T follicular helper cell (primary cell): ENCODE data around the gene ITPR1.
"Not testable (repeated sequence)": the region's sequence is repeated elsewhere in the genome, so short reads cannot be mapped to it uniquely, and the experiment has no call there.

ENCODE experiments used
- DNase-seq: peaks from one replicate; pipeline ENCODE4 v3.0.0-alpha.2; 2020; ENCODE audit warnings: low read depth

Gene ITPR1

DNA sequence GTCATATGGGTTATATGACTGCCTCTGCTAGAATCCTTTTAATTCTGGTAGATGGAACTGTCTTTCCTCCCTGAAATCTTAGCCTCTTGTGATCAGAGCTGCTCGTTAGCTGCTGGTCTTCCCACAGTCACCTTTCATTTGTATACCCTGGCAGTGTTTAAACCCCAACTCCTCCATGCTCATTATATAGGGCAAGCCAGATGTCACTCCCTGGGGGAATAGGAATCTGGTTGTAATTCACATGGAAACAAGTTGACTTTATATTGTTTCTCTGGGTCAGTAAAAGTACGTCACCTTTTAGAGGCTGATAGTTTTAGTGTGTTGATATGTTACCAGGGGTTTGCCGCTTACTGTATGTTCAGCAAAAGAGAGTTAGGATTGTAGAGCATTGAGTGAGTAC, 103.5 kb downstream of the ITPR1 start:
- no peak for DNase-seq

DNA sequence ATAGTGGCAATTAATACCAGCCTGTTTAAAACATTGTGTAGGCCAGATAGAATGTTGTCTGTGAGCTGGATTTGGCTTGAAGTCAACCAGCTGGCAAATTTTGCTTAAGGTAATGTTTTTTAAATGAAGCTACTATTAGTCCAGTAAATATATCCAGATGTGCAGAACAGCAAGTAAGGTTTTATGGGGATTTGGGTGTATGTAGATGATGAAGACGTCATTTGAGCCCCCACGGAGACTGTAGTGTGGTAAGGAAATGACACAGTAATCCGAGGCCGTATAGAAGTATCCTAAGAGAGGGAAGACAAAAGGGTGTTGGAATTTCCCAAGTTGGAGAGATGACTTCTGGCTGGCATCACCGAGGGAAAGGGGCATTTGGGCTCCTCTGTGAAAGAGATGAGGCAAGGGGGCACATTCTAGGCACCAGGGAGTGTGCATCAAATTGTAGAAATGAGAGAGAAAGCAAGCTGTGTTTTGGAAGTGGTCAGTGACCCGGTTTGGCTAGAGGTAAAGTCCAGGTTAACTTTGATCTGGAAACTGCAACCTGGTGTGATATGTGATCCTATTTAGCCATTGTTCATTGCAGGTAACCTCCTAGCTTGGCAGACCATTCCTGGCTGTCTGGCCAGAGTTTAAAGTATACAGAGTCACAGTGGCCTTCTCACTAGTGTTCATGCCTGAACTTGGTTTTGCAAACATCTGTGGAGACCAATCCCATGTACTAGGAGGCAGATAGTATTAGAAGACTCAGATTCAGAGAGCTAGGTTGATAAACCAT, 104.2 kb downstream of the ITPR1 start:
- DNase-seq, result no peak

DNA sequence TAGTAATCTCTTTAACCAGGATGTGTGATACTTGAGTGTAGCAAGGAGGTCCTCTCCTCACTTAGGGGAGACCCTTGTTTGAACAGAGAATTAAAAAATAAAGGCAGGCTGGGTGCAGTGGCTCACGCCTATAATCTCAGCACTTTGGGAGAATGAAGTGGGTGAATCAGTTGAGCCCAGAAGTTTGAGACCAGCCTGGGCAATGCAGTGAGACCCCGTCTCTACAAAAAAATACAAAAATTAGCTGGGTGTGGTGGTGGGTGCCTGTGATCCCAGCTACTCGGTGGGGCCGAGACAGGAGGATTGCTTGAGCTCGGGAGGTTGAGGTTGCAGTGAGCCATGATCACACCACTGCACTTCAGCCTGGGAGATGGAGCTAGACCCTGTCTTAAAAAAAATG, 105.1 kb downstream of the ITPR1 start:
- DNase-seq, result not testable (repeated sequence)

GRCh38 chr3:4599612-4600011, 106.5 kb downstream of the ITPR1 start:
- DNase-seq, result no peak

DNA sequence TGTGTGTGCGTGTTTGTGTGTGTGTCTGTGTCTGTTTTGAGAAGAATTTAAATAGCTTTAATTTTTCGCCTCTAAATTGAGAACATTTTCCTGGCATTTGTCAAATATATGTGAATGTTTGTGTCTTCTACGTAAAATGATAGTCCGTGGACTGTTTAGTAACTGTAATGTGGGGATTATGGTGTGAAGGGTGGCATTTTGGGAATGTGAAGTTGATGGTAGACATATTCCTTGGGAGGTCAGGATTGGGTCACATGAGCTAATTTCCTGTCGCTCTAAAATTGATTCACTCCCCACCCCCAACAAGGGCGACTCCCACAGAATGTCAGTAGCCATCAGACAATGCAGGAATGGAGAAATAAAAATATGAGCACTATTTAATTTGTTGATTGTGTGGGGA, 107.3 kb downstream of the ITPR1 start:
- no peak for DNase-seq

- no peak for DNase-seq
These were observed 108.7 kb downstream of the ITPR1 start for GRCh38 chr3:4601892-4602291.

GRCh38 chr3:4604693-4605092, 111.5 kb downstream of the ITPR1 start:
- no peak for DNase-seq

- no peak for DNase-seq
These were observed 113.8 kb downstream of the ITPR1 start for GRCh38 chr3:4606911-4607310.

GRCh38 chr3:4613366-4613765, 120.2 kb downstream of the ITPR1 start:
- no peak for DNase-seq

DNA sequence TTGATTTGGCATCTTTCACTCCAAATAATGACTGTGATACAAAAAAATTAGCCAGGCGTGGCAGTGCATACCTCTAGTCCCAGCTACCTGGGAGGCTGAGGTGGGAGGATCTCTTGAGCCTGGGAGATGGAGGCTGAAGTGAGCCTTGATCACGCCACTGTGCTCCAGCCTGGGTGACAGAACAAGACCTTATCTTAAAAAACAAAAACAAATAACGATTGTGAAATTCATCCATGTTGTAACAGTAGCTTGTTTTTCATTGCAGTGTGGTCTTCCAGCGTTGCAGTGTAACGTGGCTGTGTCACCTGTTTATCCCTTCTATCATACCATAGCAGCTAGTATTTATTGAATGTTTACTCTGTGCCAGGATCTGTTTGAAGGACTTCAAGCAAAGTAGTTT, 120.9 kb downstream of the ITPR1 start:
- no peak for DNase-seq

- DNase-seq, result no peak
These were observed 121.8 kb downstream of the ITPR1 start for GRCh38 chr3:4614927-4615326.

DNA sequence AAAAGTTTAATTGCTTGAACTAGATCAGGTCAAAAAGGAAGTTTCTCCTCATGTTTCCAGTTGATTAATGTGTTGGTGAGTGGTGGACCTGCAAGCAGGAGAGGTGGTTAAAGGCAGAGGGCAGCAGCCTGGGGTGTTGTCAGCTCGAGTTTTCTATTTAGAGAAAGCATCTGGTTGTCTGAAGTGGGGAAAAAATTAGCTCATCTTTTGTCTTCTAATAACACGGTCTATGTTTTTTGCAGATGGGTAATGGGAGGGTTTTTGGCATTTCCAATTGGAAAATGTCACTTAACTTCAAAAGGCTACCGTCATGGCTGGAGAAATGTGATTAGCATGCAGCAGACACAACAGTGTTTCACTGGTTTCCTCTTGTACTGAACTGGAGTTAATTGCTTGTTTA, 122.6 kb downstream of the ITPR1 start:
- no peak for DNase-seq

GRCh38 chr3:4623421-4623999, 130.4 kb downstream of the ITPR1 start:
- no peak for DNase-seq

- DNase-seq, result no peak
These were observed 134.7 kb downstream of the ITPR1 start for GRCh38 chr3:4627651-4628375.

DNA sequence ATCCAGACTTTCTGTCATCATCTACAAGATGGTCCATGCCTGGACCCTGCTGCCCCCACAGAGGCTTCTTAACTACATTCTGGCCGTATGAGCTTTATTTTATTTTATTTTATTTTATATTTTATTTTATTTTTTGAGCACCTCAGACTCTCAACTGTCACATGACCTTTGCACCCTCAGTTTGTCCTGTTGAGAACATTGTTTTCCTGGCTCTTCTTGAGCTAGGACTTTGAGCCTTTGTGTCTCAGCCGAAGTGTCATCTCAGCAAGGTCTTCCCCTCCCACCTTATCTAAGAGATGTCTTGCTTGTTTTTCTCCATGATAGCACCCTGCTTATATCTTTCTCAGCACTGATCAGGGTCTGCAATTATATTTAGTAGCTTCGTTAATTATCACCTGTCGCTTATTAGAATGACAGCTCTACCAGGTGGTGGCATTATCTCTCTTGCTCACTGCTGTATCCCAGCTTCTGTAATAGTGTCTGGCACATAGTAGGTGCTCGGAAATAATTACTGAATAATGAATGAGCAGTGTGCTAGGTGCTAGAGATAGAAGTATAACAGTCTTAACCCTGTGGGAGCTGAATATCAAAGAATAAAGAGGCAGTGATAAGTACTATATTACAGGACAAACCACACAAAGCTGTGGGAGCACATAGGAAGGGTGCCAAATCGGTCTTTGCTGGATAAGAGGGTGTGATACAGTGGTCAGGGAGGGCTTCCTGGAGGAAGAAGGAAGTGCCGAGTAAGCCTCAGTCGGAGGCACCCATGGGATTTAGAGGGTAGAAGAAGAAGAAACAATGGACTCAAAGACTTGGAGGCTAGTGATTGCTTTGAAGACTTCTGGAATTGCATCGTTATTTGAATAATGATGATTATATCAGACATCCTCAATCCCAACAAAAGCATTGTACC, 136.2 kb downstream of the ITPR1 start:
- no peak for DNase-seq

DNA sequence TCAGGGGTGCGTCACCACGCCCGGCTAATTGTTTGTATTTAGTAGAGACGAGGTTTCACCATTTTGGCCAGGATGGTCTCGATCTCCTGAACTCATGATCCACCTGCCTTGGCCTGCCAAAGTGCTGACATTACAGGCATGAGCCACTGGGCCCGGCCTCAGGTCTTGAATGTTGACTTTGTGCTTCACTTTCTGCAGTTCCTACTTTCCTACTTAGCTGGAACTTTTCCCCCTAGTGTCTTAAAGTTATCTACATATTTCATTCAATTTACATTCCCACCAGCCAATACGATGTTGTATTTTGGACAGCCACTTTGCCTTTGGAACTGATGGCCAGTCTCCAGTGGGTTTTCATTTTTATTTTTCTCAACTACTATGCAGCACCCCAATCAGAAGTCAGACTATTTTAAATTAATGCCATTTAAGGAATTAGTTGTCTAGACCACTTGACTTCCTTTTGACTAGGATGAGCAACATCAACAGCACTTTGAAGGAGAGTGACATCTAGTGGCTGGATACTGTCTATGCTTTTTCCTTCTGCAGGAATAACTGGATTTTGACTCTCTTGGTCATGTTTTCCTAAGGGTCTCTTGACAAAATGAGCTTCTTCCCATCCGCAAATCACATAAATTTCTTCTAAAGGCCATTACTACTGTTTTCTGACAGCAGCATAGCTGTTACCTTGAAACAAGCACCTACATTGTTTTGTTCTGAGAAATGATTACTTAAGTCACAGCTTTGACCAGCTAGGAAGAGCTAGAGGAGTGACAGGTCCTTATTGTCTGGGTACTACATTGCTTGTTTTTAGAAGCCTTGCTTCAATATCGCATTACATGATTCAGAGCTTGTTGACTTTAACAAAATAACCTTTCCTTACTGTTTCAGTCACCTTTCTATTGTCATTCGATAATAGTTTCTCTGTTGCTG, 140.2 kb downstream of the ITPR1 start:
- DNase-seq, result no peak

GRCh38 chr3:4634894-4635293, 141.7 kb downstream of the ITPR1 start:
- no peak for DNase-seq

GRCh38 chr3:4637265-4637664, 144.1 kb downstream of the ITPR1 start:
- no peak for DNase-seq

GRCh38 chr3:4641863-4642563, 148.9 kb downstream of the ITPR1 start:
- DNase-seq, result no peak

DNA sequence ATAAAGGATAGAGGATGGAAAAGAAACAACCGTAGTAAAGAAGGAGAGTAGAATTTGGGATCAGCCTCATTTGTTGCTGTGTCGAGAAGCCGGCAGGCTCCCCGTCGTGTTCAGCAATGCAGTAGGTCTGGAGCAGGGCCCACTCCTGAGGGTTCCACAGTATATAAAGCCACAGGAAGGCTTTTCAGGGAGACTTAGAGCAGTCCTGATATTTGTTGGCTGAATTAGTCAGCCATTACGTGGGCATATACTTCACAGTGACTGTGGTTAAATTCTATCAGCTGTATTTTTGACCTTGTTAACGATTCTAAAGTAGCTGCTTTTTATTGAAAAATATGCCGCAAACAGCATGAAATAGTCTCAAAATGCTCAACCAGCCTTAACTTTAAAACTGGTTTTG, 149.5 kb downstream of the ITPR1 start:
- no peak for DNase-seq
